Heart left ventricle (tissue), 13 donors: Measurements from ENCODE around the gene PAK4.

Experiments
- CTCF ChIP-seq, 12 donors: fragments of 200-600 bp; sonication (generic) in 4 of 12; IDR thresholded peaks; one replicate each; pipeline versions ENCODE4 v1.5.0 to v1.8.0; 2018 to 2022; ENCODE audit warnings: antibody characterized with exemption in 12 of 12, mild to moderate bottlenecking in 5 of 12
- POLR2A ChIP-seq, 2 donors: fragments of 450-650 bp; IDR thresholded peaks; one replicate each; pipeline ENCODE4 v1.6.1; 2017; ENCODE audit warnings: antibody characterized with exemption in 2 of 2, mild to moderate bottlenecking in 2 of 2, moderate library complexity in 2 of 2
- donor health status: ischemic (EF 13 %, LVEDD 7.1; RV severe dilation, severe dysfunction).
- donor health status: DM: no; HTN: yes; CAD: no.
- donor health status: DM: no; HTN: no; CAD: no.
- donor health status: ischemic (EF 25% LVEDD 6.9; RV normal size, moderate dysfunction).
- donor health status: ischemic (EF 25% LVEDD 5.7; RV mildly dilated, moderate dysfunction).
- donor health status: ischemic (EF 35%, LVEDD 5.7; RV mildly dilated, moderate dysfunction).
- donor health status: nonischemic (EF 11% LVEDD 7.7; RV severe dilation, severe dysfunction).
- donor health status: DM: yes; HTN: yes; CAD: no.
- donor health status: PGD.
- donor health status: ischemic (EF 29% LVEDD 5.4; RV normal size, mild dysfunction).
- donor health status: nonischemic (EF 23%, LVEDD 6.1; RV moderate dilation, normal function).

GRCh38 chr19:39181500-39182173 is 56.1 kb downstream of the PAK4 start:
- TF ChIP-seq CTCF (IDR thresholded peaks at IDR 0.05), result no peak
- TF ChIP-seq POLR2A (IDR thresholded peaks at IDR 0.05), result no peak
